IPS DF 19.7 (cell line): ENCODE measurements around the gene ITGA4.

Source experiments
- DNase-seq: peaks from one replicate; pipeline ENCODE4 v3.0.0-alpha.2; 2013; ENCODE audit warnings: low read depth, low spot score

The ITGA4 gene

GRCh38 chr2:181458871-181459270 lies 1.7 kb downstream of the ITGA4 start:
- no peak for DNase-seq

GRCh38 chr2:181459621-181460021 lies 2.4 kb downstream of the ITGA4 start:
- no peak for DNase-seq

GRCh38 chr2:181461056-181461997 lies 4.1 kb downstream of the ITGA4 start:
- DNase-seq = no peak

- no peak for DNase-seq
These were observed 4.8 kb downstream of the ITGA4 start for GRCh38 chr2:181462033-181462432.

- DNase-seq = no peak
These were observed 6.4 kb downstream of the ITGA4 start for GRCh38 chr2:181463588-181463987.

GRCh38 chr2:181464966-181465365 lies 7.8 kb downstream of the ITGA4 start:
- DNase-seq = no peak

- DNase-seq = no peak
These were observed 8.6 kb downstream of the ITGA4 start for GRCh38 chr2:181465676-181466375.

- no peak for DNase-seq
These were observed 9.7 kb downstream of the ITGA4 start for GRCh38 chr2:181466661-181467576.

GRCh38 chr2:181467966-181468707 lies 11.0 kb downstream of the ITGA4 start:
- DNase-seq = no peak

GRCh38 chr2:181468811-181469210 lies 11.6 kb downstream of the ITGA4 start:
- no peak for DNase-seq

GRCh38 chr2:181471226-181471625 lies 14.0 kb downstream of the ITGA4 start:
- no peak for DNase-seq

GRCh38 chr2:181471783-181472182 lies 14.6 kb downstream of the ITGA4 start:
- no peak for DNase-seq

- DNase-seq = no peak
These were observed 15.8 kb downstream of the ITGA4 start for GRCh38 chr2:181472990-181473389.

GRCh38 chr2:181474222-181474881 lies 17.2 kb downstream of the ITGA4 start:
- DNase-seq = no peak

- no peak for DNase-seq
These were observed 26.0 kb downstream of the ITGA4 start for GRCh38 chr2:181483211-181483610.

- no peak for DNase-seq
These were observed 26.7 kb downstream of the ITGA4 start for GRCh38 chr2:181483876-181484275.

- no peak for DNase-seq
These were observed 27.9 kb downstream of the ITGA4 start for GRCh38 chr2:181484851-181485637.

- no peak for DNase-seq
These were observed 28.4 kb downstream of the ITGA4 start for GRCh38 chr2:181485638-181485946.

GRCh38 chr2:181499231-181499630 lies 42.0 kb downstream of the ITGA4 start:
- no peak for DNase-seq

GRCh38 chr2:181500201-181500600 lies 43.0 kb downstream of the ITGA4 start:
- no peak for DNase-seq
